ENCODE measurements around the gene CEACAM20.

- TF ChIP-seq CTCF (IDR thresholded peaks at IDR 0.05 in 2 of 3, conservative IDR thresholded peaks at IDR 0.05 in 1 of 3; ENCODE audit: control insufficient read depth in 2 of 3, extremely low read depth in 1 of 3, insufficient read depth in 1 of 3, low read depth in 3 of 3, low read length in 3 of 3), result no peak
- no peak for TF ChIP-seq SMC3 (IDR thresholded peaks at IDR 0.05; ENCODE audit: borderline replicate concordance, low read length)
- no peak for TF ChIP-seq EGR1 (IDR thresholded peaks at IDR 0.05; ENCODE audit: borderline replicate concordance in 1 of 2, low read depth in 2 of 2, low read length in 2 of 2)
- no peak for TF ChIP-seq RCOR1 (conservative IDR thresholded peaks at IDR 0.05; ENCODE audit: low read depth, low read length)
Observed at GRCh38 chr19:44515031-44515430, 14.4 kb downstream of the CEACAM20 start.

All from GM12878 (cell line).